OCI-M2 (cell line): ENCODE results near the gene SLC6A12.

ENCODE experiments used
- DNase-seq: peaks from one replicate; lab custom pipeline; 2025; ENCODE audit not compliant: unreplicated experiment; lab: John Stamatoyannopoulos, UW

Gene SLC6A12

DNA sequence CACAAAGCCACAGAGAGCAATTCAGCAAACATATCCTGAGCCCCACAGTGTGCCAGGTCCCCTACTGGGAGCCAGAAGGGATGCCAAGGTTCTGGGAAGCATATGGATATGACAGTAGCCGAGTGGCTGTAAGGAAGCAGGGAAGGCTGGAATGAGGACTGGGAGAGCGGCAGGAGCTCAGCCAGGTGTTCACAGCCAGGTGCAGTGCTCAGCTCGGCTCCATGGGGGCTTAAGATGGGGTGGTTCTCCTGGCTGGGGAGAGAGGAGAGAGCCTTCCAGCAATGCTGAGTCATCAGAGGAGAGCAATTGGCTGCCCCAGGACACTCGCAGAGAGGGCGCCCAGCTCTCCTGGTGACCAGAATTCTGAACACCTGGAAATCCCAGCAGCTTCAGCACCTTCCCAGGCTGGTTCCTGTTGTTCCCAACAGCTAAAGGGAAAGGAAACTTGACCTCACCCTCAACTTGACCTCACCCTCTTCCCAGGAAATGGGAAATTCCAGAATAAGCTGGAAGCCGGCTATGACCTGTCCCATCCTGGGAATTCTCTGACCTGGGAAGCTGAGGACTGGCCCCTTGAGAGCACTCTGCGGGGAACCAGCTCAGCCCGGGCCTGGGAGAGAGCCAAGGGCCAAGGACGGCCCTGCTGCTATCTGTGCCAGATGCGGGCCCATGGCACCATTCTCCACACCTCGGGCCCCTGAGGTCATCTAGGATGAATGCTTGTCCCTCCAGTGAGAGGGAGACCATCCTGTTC lies 34.6 kb downstream of the SLC6A12 start:
- DNase-seq: no peak

DNA sequence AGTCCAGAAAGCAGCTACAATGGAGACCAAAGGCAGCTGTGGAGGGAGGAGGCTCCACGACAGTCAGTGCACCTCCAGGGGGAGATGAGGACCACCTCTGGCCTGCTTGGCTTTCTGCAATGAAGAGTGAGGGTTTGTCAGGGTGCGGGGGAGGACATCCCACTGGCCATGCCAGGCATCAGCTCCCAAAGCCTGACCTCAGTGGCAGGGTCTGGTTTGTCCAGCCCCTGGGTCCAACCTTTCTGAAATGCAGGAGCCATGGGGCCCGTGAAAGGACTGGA lies 35.2 kb downstream of the SLC6A12 start:
- DNase-seq: no peak

GRCh38 chr12:177980-178828 lies 35.8 kb downstream of the SLC6A12 start:
- DNase-seq: no peak

- no peak for DNase-seq
Measured at GRCh38 chr12:177336-177979, 36.5 kb downstream of the SLC6A12 start.

DNA sequence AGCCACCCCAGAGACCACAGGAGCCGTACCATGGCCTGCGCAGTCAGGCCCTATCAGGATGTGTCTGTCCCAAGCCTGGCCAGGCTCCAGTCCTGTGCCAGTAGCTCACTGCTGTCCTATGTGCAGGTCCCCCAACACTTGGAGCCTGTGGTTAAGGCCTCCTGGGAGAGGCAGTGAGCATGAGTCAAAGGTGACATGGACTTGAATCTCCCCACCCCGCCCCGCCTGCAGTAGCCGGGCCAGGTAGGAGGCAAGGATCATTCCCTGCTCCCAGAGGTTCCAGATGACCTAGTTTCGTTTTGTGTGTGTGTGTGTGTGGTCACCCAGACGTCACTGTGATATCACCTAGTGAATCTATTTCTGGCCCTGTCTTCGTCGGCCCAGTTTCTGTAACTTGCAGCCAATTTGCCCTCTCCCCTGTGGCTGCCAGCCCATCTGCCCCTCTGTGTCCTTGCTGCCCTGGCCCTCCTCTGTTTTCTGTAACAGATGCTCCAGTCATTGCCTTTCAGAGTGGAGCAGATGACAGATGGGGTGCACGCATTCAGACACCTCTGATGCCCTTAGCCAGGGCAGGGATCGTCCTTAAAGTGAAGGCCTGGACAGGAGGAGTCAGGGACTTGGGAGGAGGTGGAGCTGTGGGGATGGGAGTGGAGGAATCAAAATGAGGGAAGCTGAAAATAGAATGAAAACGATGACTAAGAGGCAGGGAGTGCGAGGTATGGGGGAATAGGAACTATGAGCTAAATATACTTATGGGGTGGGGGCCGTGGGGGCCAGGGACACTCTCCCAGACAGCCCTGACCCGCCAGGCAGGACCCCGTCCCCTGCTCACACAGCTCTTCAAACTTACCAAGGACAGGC lies 37.4 kb downstream of the SLC6A12 start:
- DNase-seq: no peak

DNA sequence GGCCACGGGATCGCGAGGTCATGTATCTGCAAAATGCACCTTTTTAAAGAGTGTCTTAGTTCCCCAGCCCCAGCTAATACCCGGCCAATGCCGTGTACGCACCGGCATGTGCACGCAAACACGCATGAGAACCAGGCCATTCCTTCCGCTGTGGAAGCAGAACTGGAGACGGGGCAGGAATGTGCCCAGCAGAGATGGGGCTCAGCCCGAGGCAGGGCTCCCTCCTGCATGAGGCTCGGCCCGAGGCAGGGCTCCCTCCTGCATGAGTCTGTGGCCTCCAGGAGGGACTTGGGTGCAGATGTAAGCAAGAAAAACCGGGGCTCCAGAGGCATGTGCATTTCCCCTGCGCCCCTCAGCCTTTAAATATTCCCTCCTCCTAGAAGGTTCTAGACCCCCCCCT lies 38.2 kb downstream of the SLC6A12 start:
- no peak for DNase-seq

- no peak for DNase-seq
Measured at GRCh38 chr12:175250-175649, 38.7 kb downstream of the SLC6A12 start.

DNA sequence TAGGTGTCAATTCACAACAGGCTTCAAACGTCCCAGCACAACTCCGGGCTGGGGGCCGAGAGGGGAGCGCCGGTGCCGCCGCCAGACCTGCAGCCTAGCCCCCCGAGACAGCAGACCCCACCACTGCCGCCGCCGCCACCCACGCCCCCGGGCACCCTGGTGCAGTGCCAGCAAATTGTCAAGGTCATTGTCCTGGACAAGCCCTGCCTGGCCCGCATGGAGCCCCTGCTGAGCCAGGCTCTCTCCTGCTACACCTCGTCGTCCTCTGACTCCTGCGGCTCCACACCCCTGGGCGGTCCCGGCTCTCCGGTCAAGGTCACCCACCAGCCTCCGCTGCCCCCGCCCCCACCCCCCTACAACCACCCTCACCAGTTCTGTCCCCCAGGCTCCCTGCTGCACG lies 39.4 kb downstream of the SLC6A12 start:
- DNase-seq: no peak

DNA sequence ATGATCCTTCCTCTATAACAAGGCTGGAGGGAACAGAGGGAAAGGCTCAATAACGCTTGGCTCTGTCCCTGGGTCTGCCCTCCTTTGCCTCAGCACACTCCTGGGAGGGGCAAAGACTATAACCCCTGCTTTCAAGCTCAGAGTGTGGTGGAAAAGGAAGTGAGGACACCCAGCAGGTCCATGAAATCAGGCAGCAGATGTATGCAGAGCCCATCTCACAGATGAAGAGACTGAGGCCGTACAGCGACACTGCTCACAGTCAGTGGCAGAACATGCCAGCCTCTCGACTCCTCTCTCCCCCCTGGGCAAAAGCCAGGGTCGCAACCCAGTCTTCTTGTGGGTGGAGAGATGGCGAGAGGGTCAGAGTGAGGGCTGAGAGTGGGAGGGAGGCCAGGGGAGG lies 39.8 kb downstream of the SLC6A12 start:
- no peak for DNase-seq

GRCh38 chr12:172732-173161 lies 41.2 kb downstream of the SLC6A12 start:
- no peak for DNase-seq

- DNase-seq: no peak
Measured at GRCh38 chr12:171743-172676, 41.9 kb downstream of the SLC6A12 start.

- DNase-seq: no peak
Measured at GRCh38 chr12:171276-171675, 42.7 kb downstream of the SLC6A12 start.

GRCh38 chr12:170371-171225 lies 43.4 kb downstream of the SLC6A12 start:
- no peak for DNase-seq

DNA sequence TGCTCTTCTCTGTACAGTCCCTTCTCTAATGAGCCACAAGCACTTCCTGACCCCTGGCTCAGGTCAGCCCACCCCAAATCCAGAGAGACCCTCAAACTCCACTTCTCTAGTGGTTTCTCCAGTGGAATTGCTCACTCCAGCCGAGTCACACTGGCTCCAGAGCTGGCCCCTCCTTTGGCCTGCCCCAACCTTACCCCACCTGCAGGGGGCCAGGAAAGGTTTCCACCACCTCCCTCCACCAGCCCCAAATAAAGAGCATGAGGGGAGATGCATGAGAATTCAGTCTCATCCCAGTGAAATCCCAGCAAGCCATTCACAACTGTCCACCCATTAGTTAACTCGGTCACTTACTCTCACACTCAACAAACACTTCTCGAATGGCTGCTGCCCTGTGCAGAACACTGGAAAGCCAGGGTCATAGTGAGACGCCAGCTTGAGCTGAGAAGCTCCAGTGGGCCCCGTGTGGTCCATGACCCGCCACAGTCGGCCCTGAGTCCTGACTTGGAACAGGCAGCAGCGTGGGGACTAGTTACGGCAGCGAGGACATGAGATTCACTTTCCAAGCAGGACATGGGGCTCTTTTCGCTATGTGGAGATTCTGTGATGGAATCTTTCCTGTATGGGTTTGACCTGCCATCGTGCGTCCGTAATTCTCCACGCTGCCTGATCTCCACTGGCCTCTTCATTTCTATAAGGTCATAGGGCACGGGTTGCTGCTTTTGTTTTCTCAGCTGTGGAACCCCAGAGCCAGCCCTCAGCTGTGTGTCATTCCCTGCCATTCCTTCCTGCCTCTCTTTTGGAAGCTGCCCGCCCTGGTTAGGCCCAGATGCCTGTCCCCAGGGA lies 44.2 kb downstream of the SLC6A12 start:
- no peak for DNase-seq

DNA sequence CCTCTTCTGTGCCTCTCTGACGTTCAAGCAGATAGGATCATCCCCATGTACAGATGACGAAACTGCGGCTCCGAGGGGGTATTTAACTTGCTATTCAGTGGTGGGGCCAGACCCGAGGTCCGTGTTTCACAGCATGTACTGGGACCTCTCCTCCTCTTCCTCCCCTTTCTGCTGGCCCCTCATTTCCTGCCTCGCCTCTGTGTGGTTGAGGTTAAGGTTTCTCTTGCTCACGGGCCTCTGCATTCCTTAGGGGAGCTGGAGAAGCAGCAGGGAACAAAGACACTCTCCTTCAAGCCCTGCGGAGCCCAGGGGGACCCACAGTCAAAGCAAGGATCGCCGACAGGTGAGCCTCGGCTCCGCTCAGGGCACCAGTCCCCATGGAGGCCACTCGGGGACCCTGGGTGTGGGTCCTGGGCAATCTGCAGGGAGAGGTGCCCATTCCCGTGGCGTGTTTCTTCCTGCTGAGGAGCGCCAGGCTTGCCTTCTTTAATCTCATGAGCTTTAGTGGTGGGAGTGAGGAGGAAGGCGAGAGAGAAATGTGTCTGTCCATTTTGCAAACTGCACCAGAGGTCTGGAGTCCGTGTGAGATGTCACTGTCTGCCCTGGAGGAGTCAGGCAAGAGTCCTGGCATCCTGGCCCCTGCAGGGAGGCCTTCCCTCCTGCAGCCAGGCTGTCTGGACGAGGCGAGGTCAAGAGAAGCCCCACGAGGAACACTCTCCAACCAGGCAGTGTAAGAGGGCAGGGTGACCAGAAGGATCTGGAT lies 45.0 kb downstream of the SLC6A12 start:
- DNase-seq: no peak

- DNase-seq: no peak
Measured at GRCh38 chr12:167959-168600, 45.9 kb downstream of the SLC6A12 start.
